ENCODE data around the gene HIVEP3.

GRCh38 chr1:41942278-41942677, 23.6 kb upstream of the HIVEP3 start:
- no peak for TF ChIP-seq CTCF (IDR thresholded peaks at IDR 0.05)
- no peak for TF ChIP-seq POLR2A (IDR thresholded peaks at IDR 0.05)

Data from right lobe of liver (tissue), 4 donors.